CD4-positive, alpha-beta T cell treated with Interleukin-15 for 4 hours (primary cell): Measurements from ENCODE around the gene NSUN5.
"Not testable (repeated sequence)": the region's sequence is repeated elsewhere in the genome, so short reads cannot be mapped to it uniquely, and the experiment has no call there.

Experiments
- DNase-seq: peaks from one replicate; pipeline ENCODE4 v3.0.0-alpha.2; 2020; ENCODE audit warnings: low spot score

The NSUN5 gene

GRCh38 chr7:73308665-73309214, at the start of gene NSUN5:
Gene NSUN5, minus strand, starts transcription at chr7:73308826. Its CDS starts 36 bp downstream, at chr7:73308790.
- peak; percentile 89 for DNase-seq

- DNase-seq, result no peak
Observed at GRCh38 chr7:73356159-73356558, 47.5 kb upstream of the NSUN5 start.

DNA sequence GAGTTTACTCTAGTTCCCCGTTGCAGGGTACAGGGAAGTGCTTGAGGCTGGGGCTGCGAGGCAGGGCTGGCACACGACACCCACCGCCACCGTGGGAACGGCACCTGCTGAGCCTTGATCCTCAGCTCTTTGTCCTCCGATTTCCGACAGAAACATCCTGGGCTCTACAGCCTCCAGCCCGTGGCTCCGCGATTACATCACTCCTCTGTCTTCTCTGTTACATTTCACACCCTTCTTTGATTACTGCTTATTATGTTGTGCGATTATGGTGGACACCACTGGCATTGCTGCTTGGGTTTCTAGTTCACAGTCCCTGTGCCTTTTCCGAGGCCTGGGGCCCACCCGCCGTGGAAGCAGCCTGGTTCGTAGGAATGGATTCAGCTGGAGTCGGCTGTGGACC, 46.2 kb upstream of the NSUN5 start:
- no peak for DNase-seq

DNA sequence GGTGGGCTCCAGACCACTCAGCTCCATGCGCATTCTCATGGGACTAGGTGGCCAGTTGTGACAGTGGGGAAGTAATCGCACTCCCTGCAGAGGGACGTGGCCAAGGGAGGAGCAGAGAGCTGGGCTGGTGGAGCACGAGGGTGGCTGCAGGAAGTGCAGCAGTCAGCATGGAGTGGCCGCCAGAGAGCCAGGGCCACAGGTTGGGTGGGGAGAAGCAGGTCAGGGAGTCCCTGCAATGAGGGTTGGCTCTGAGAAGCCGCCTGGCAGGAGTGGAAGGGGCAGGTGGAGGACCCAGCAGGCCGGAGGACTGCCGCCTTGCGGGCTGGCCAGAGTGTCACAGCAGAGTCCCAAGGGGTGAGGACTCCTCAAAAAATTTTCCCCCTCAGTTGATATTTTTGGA, 45.6 kb upstream of the NSUN5 start:
- DNase-seq, result no peak

DNA sequence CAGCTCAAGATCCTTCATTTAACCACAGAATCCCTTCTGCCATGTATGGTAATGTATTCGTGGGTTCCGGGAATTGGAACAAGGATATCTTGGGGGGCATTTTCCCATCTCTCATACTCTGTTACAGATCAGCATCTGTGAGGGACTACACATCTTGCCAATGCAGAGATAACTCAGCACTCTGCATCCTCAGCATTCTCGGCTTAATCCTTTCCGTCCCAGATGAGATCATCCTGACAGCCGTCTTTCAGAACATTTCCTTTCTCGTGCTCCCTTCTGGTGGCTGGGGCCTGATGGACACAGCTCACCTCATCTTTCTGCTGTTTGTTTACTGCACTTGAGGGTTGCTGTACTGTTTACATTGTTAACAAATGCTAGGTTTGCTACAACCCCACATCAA, 44.6 kb upstream of the NSUN5 start:
- DNase-seq, result no peak

DNA sequence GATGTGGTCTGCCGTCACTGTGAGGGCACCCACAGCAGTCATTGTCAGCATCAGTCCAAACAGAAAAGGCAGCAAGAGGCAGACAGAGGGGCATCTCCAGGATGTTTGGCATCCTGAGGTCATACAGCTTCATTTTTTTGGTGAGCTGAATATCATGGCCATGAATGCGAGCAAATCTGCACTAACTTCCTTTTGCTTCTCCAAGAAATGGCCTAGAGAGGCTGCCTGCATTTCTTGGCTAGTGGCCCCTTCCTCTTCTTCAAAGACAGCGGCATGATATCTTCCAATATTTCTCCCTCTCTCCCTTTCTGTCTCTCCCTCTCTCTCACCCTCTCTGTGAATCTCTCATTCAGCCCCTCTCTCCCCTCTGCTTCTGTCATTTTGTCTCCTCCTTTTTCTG, 44.2 kb upstream of the NSUN5 start:
- DNase-seq, result no peak

DNA sequence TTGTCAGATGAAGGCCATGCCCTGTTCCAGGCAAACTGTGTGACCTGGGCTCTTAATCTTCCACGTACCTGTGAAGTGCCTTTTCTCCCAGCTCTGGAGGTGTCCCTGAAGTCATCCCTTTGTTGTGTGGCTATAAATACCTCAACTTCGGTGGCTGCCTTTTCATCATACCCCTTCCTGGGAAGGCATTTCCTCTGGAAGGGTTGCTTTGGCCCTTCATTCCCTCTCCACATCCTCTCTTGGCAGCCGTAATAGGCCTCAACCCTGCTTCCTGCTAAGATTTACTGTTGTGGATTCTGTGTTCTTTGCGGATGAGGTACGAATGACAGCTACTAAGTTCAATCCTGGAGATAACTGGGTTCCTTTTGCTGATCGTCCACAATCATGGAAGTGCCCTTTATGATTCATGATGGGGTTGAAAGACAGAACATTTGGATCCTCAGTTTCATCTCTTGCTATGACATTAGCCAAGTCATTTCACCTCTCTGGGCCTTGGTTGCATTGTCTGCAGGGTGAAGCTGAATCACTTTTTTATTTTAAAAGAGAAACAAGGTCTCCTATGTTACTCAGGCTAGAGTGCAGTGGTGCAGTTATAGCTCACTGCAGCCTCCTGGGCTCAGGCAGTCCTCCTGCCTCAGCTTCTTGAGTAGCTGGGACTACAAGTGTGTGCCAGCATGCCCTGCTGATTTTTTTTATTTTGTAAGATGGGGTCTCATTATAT, 43.0 kb upstream of the NSUN5 start:
- no peak for DNase-seq

GRCh38 chr7:73350306-73351068, 41.9 kb upstream of the NSUN5 start:
- DNase-seq, result no peak

- DNase-seq, result no peak
Observed at GRCh38 chr7:73349763-73350162, 41.1 kb upstream of the NSUN5 start.

DNA sequence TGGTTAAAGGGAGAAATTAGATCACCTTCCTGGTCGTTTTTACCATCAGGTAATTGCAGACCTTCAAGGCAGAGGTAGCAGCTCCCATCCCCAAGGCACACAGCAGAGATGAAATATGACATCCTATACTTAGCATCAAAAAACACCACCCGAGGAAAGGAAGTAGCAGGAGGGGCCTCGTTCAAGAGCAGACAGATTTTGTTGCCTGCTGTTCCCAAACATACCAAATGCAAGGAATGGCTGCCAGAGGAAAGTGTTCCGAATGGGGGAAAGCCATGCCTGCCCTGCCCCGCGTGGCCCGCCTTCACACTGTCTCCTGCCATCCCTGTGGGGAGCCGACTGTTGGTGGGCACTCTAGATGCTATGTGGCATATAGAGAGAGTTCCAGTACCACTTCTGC, 37.3 kb upstream of the NSUN5 start:
- no peak for DNase-seq

DNA sequence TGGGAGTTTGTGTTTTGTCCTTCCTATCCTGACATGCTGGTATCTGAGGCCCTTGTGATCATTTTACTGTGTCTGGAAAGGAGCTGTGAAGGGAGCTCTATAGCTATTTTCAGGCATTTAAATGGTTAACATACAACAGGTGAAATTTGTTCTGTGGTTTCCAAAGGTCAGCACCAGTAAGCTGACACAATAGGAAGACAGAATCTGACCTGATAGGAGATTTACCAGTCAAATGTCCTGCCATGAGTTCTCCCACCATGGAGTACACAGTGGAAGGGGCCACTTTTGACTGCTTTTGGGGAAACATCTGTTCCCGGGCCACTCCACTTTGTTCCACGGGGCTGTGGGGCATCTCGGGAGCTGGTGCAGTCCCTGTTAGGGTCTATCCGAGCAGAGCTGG, 36.9 kb upstream of the NSUN5 start:
- DNase-seq, result no peak

GRCh38 chr7:73343671-73344380, 35.2 kb upstream of the NSUN5 start:
- DNase-seq, result no peak

GRCh38 chr7:73342645-73343044, 34.0 kb upstream of the NSUN5 start:
- no peak for DNase-seq

GRCh38 chr7:73341877-73342276, 33.3 kb upstream of the NSUN5 start:
- DNase-seq, result no peak

GRCh38 chr7:73340514-73340913, 31.9 kb upstream of the NSUN5 start:
- DNase-seq, result no peak

- DNase-seq, result no peak
Observed at GRCh38 chr7:73338321-73338720, 29.7 kb upstream of the NSUN5 start.

DNA sequence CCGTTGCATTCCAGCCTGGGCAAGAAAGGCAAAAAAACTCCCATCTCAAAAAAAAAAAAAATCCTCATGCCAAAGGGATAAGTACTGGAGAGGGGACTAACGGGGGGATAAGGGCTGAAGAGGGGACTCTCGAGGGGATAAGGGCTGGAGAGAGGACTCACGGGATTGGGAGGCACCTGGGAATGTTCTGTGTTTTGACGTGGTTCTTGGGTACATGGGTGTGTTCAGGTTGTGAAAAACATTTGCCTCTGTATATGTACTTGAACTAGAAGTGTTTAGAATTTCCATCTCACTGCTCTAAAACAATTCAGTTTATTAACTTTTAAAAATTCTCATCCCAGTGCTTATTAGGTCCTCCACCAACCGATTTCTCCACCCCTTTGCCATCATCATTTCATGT, 23.8 kb upstream of the NSUN5 start:
- no peak for DNase-seq

DNA sequence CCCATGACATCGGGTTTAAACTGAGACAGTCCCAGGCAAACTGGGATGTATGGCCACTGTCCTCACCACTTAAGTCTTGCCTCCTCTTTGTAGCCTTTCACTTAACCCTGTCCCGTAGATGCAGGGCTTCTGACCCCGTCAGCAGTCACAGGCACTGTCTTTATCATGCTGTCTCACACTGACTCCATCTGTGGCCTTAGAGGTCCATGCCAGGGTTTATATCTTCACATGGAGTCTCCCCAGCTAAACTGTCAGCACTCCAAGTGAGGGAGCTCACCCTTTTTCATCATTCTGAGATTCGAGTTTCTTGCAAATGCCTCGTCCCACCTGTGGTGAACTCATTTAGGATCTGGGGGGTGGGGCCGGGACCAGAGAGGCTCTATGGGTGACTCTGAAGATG, 22.1 kb upstream of the NSUN5 start:
- DNase-seq, result no peak

DNA sequence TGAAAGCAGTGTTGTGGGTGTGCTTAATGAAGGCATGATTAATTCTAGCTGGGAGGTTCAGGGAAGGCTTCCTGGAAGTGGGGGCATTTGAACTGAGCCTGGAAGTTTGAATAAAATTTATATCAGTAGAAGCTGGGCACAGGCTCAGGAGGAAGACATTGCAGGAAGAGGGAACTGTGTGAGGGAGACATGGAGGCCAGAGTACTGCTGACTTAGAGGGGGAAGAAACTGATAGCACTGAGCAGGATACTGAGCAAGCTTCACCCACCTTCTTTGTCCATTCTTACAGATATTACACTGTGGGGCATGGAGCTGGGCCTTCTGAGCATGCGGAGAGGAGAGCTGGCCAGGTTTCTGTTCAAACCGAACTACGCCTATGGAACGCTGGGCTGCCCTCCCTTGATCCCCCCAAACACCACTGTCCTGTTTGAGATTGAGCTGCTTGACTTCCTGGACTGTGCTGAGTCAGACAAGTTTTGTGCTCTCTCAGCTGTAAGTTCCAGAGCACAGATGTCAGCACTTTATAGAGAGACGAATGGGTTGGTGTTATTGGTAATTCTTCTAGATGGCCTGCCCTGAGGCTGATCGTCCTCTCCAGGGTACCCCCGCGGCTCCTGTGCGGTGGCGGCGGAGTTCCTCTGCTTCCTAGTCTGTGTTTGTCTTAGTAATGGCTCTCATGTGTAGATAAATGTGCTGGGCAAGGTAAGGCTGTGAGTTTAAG, 21.4 kb upstream of the NSUN5 start:
- no peak for DNase-seq

DNA sequence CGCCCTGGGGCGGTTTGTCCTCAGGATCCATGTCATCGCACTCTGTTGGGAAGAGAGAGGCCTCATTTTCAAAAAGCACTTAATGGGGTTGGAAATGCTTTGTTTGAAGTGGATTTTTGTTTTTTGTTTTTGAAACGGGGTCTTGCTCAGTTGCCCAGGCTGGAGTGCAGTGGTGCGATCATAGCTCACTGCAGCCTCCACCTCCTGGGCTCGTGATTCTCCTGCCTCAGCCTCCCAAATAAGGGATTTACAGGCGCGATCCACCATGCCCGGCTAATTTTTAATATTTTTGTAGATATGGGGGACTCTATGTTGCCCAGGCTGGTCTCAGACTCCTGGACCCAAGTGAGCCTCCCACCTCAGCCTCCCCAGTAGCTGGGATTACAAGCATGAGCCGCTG, 20.1 kb upstream of the NSUN5 start:
- DNase-seq, result no peak

GRCh38 chr7:73327922-73328321, 19.3 kb upstream of the NSUN5 start, which contains the start of the genes FKBP6 and TRIM50:
Gene FKBP6, plus strand, starts transcription at chr7:73328161. Its CDS starts 268 bp downstream, at chr7:73328429.
Gene TRIM50, minus strand, starts transcription at chr7:73328082. Its CDS starts 3,295 bp downstream, at chr7:73324787.
- not testable (repeated sequence) for DNase-seq

DNA sequence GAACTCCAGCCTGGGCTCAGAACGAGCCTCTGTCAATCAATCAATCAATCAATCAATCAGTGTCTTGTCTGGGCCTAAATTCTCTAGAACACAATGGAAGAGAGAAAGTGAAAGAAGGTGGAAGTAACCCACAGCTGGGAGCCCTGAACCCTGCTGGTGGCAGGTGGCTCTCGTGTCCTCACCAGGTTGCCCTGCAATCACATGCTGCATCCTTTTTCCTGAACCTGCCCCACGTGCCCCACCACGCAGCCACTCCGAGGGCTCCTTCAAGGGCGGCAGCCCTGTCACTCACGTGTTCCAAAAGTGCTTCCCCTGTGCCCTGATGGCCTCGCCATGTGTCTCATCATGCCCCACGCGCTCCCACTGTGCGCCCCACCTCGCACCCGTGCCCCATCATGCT, 18.8 kb upstream of the NSUN5 start:
- not testable (repeated sequence) for DNase-seq
